H1 (cell line): ENCODE results near the gene RIN3. TPM values are rescaled to one million over a fixed set of nuclear protein-coding genes. Genes with fewer than 3 reads are reported as not detected.

Experiments used
- MAFK ChIP-seq: IDR thresholded peaks from 2 replicates; pipeline ENCODE4 v1.6.1; 2012; ENCODE audit warnings: low read depth, mild to moderate bottlenecking, improper control_type of control experiment, low read length
- RBBP5 ChIP-seq: IDR thresholded peaks from 2 replicates; pipeline ENCODE4 v1.7.1; 2012; ENCODE audit warnings: low read depth, mild to moderate bottlenecking, inconsistent platforms, low read length, moderate library complexity, borderline replicate concordance
- polyA plus RNA-seq, 7 experiments: library from polyadenylated mRNA; depleted of rRNA in 3 of 7; stranded (reverse) in 5 of 7; unstranded in 2 of 7; fragments of >200 nt in 5 of 7; fragments of 200-250 nt in 2 of 7; gene quantifications; 1 replicate in 5 of 7; 2 replicates in 1 of 7; 4 replicates in 1 of 7; pipeline versions ENCODE4 v1.2.1 to v1.2.3, GENCODE V29; 2011 to 2013; ENCODE audit warnings: missing spikeins in 2 of 7, mixed read lengths in 2 of 7
- total RNA-seq: library from RNA; stranded (reverse); fragmentation: NEBNext Ultra II Directional; extraction: Animal tissue kit (Norgen Biotek cat#: 25700); gene quantifications from 2 replicates; pipeline ENCODE4 v1.2.1, GENCODE V29; 2021

The RIN3 gene
- total and polyA plus RNA-seq, 2 of the 8 experiments (the other 6 are each of a cell fraction or from before 2014, with no cell fraction given), result 0.59 to 1.5 TPM

- no peak for TF ChIP-seq MAFK
- TF ChIP-seq RBBP5, result no peak
Observed at GRCh38 chr14:92516966-92517506, 3.5 kb downstream of the RIN3 start (continued).
